Choroid plexus epithelial cell (primary cell): ENCODE results near the gene TMEM86B.
A peak's percentile ranks its signal among the peaks of the same experiment; 100 is the strongest.
"Not testable (repeated sequence)": the region's sequence is repeated elsewhere in the genome, so short reads cannot be mapped to it uniquely, and the experiment has no call there.

Experiments
- DNase-seq: peaks from one replicate; pipeline ENCODE4 v3.0.0-alpha.2; 2010; ENCODE audit warnings: low read depth
- H3K4me3 ChIP-seq: 2 replicates; pipeline ENCODE4 v1.5.1; 2011; ENCODE audit warnings: low read depth, mild to moderate bottlenecking, control low read depth, low read length, moderate library complexity
- TF ChIP-seq, protein P1 (sequence below): conservative IDR thresholded peaks from 2 replicates; pipeline ENCODE4 v1.5.1; 2011; ENCODE audit warnings: low read depth, mild to moderate bottlenecking, control low read depth, inconsistent platforms, low read length, moderate library complexity

Gene TMEM86B

GRCh38 chr19:55225415-55225958, 3.1 kb downstream of the TMEM86B start:
- no peak overlapping the region for H3K4me3 ChIP-seq
- TF ChIP-seq, protein P1, sequence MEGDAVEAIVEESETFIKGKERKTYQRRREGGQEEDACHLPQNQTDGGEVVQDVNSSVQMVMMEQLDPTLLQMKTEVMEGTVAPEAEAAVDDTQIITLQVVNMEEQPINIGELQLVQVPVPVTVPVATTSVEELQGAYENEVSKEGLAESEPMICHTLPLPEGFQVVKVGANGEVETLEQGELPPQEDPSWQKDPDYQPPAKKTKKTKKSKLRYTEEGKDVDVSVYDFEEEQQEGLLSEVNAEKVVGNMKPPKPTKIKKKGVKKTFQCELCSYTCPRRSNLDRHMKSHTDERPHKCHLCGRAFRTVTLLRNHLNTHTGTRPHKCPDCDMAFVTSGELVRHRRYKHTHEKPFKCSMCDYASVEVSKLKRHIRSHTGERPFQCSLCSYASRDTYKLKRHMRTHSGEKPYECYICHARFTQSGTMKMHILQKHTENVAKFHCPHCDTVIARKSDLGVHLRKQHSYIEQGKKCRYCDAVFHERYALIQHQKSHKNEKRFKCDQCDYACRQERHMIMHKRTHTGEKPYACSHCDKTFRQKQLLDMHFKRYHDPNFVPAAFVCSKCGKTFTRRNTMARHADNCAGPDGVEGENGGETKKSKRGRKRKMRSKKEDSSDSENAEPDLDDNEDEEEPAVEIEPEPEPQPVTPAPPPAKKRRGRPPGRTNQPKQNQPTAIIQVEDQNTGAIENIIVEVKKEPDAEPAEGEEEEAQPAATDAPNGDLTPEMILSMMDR, result no peak
- DNase-seq, result no peak

DNA sequence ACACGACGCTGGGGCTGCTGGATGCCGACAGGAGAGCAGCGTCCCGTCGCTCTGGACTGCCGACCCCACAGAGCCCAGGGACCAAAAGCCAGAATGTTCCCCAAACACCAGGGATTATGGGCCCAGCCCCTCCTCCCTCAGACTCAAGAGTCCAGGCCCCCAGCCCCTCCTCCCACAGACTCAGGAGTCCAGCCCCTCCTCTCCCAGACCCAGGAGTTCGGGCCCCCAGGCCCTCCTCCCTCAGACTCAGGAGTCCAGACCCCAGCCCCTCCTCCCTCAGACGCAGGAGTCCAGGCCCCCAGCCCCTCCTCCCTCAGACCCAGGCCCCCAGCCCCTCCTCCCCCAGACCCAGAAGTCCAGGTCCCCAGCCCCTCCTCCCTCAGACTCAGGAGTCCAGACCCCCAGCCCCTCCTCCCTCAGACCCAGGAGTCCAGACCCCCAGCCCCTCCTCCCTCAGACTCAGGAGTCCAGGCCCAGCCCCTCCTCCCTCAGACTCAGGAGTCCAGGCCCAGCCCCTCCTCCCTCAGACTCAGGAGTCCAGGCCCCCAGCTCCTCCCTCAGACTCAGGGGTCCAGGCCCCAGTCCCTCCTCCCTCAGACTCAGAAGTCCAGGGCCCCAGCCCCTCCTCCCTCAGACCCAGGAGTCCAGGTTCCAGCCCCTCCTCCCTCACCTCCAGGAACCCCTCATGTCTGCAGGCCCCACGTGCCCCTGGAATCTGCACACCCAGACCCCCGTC, 3.7 kb downstream of the TMEM86B start:
- H3K4me3 ChIP-seq, DNase-seq: not testable (repeated sequence)

- TF ChIP-seq, protein P1, result no peak
- DNase-seq, result no peak
- H3K4me3 ChIP-seq, result no peak overlapping the region
Measured at GRCh38 chr19:55224038-55224665, 4.4 kb downstream of the TMEM86B start.

GRCh38 chr19:55223291-55224037, 5.1 kb downstream of the TMEM86B start:
- H3K4me3 ChIP-seq, result no peak overlapping the region
- TF ChIP-seq, protein P1, result no peak
- DNase-seq, result no peak

DNA sequence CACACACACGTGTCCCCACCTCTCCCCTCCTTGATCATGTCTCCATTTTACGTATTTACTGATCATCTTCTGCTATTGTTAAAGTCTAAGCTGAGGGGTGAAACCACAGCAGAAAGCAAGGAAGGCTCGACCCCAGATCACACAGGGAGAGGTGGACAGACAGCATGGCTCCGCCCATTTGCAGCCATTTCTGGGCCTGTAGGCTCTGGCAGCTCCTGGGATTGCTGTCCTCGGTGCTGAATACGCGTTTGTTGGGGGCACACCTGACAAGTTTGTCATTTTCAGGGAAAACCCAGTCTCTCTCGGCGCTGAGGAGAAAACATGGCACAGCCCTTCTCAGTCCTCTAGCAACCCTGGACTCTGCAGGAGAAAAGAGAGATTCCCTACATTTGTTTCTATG, 8.0 kb downstream of the TMEM86B start:
- TF ChIP-seq, protein P1, result no peak
- no peak for DNase-seq
- H3K4me3 ChIP-seq, result no peak overlapping the region

GRCh38 chr19:55216461-55217198, 11.9 kb downstream of the TMEM86B start:
- H3K4me3 ChIP-seq, result peak overlapping the region; percentile 56
- TF ChIP-seq, protein P1, result peak; percentile 19
- DNase-seq, result peak; percentile 100
